HG03060 (cell line): Measurements from ENCODE around the gene SIGLEC6.

Experiments
- ATAC-seq: cut with Tn5 transposase; IDR thresholded peaks from one replicate; pipeline ENCODE4 v1.9.1; 2021; ENCODE audit warnings: low read depth, moderate number of reproducible peaks; ENCODE audit not compliant: unreplicated experiment

SIGLEC6 gene

DNA sequence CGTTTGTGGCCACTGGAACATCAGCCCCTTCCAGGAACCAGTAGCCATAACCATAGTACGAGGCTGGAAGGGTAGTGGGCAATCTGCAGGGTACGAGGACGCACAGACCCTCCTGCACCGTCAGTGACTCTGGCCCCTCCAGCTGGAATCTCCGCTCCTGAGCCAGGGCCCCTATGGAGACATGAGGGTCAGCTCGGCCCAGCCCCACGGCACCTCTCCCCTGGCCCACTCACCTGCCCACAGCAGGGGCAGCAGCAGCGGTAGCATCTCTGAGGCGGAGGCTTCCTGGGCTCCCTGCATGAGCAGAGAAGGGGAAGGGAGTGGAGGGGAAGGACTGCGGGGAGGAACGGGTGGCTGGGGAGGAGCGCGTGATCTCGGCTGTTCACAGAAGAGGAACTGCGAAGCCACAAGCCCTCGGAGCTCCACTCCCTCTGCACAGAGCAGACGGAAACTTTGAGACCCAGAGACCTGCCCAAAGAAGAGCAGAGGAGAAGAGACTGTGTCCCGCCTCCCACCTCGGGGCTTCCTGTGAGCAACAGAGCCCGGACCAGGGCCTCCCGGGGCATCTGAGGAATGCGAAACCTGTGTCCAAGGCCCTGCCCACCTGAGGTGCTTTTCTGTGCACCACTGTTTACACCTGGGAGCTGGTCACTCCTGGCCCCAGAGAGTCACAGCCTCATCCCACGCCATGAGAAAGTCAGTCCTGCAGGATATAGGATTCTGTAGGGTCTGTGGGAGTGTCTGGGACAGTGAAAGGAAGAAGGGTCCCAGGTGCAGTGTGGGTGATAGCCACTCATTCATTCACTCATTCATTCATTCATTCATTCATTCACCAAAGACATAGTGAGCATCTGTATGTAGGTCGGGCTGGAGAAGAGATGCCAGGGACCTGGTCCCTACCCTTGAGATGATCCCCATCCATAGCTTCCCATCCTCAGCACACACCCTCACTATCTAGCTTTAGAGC lies at the start of gene SIGLEC6:
TSS of gene SIGLEC6 (minus strand) at position 322 of the 967 bp plus-strand sequence. CDS start at position 300, 22 bp downstream.
- no peak for ATAC-seq

DNA sequence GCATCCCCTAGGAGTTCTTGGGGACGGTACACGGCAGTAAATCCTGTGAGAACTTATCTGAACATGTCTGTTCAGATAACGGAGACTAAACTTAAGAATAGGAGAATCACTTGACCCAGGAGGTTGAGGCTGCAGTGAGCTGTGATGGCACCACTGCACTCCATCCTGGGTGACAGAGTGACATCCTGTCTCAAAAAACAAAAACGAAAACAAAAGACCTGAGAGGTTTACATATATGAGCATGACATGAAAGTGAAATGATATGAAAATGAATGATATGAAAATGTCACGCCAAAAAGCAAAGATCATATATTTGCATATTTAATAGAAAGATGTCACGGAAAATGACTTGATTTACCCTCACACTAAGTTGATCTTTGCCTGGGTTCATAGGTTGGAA lies 45.4 kb upstream of the SIGLEC6 start:
- ATAC-seq, result no peak

DNA sequence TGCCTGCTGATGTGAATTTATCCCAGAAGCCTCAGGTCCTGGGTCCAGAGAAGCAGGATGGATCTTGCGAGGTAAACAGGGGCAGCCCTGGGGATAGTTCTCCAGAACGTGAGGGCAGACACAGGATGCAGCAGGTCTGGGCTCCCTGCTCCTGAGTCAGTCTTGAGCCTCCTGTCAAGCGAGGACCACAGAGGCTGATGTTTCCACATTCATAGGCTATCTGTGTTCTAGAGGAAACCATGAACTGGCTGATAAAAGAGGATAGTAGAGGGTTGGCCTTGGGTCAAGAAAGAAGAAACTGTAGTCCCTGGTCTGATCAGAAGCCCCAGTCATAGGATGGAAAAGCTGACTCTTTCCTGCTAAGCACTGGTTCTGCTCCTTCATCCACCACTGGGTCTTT lies 41.9 kb upstream of the SIGLEC6 start:
- no peak for ATAC-seq

DNA sequence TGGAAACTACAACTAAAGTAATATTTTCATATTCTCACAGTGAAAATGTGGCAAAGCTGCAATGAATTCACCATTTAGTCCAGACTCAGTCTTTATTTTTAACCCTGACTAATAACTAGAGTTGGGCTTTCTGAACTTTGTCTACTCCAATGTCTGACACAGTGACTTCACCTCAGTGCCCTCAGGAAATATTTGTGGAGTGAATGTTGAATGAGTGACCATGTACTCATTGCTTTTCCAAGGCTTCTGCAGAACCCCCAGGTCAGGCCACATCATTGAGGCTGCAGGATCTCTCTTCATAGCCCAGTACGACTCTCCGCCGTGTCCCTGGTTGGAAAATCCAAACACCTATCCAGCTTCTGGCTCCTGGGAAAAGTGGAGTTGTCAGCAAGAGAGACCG lies 41.4 kb upstream of the SIGLEC6 start:
- ATAC-seq, result no peak

DNA sequence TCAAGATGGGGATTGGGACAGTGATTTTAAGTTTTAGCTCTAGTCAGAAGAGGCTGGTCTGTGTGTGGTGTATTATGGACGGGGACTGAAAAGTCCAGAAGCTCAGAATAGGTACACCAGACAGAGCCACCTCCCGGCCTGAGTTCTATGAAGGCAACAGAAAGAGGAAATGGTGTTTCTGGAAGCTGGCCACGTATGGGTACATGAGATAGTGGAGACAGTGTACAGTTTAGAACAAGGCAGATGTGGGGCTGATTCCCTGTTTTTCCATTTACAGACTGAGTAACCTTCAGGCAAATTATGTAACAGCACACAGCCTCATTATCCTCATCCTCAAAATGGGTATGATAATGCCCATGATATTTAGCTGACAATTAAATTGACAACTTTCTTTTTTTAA lies 40.9 kb upstream of the SIGLEC6 start:
- ATAC-seq, result no peak

DNA sequence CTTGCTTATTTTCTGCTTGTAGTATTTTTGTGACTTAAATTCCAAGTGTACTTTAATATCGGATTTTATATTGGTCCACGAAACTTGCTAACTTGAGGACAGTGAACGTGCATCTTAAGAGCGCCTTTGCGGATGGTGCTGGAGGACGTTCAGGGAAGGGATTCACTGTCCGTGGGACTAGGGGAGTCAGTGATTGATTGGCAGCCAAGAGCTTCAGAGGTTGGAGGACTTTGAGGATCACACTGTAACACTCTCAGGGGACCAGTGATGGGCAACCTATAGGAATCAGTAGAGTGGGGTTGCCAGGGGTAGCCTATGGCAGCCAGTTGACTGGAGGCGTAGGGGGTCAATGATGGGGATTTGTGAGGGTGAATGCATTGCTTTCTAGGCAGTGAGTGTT lies 40.1 kb upstream of the SIGLEC6 start:
- ATAC-seq, result no peak

DNA sequence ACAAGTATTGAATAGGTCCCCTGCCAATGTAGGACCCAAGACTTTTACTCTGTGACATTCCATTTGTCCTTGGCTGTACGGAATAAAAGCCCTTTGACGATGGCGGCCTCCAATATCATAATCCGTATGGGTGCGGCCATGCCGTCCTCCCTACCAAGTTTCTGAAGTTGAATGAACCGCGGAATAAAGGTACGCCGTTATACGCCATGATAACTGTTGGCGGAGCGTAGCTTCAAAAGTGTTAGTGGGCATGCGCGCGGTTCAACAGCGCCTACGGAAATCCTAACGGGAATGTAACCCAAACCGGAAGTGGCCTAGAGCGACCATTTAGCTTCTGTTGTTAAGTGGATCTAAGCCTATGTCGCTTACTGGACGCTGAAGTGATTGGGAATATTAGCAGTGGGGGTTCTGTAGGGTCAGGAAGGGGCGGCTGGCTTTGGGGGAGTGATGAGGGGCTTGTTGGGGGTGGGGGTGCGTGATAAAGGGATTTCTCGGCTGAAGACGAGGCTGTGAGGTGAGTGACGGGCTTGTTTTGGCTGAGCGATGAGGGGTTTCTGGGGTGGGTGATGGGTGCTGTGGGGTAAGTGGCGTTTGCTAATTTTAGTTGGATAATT lies 39.6 kb upstream of the SIGLEC6 start, which contains the start of gene ZNF175:
TSS of gene ZNF175 (plus strand) at position 322 of the 614 bp plus-strand sequence. CDS start 2,047 bp downstream, outside the sequence.
- peak; percentile 76 for ATAC-seq

DNA sequence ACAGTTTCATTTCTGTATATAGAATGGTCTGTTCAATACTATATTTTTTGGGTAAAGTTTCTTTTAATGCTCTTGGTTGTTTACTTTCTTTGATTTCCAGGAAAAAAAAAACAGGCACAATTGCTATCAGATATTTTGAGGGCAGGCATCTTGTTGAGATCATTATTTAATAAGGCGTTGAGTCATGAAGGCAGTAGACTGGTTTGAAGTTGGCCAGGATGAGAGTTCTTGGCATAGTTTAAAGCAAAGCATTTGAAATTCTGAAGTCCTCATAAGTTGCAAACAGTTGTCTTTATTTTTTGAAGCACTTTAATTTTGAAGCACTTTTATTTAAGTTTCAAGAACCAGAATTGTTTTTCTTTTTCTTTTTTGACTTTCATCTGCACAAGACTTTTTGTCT lies 37.0 kb upstream of the SIGLEC6 start:
- ATAC-seq, result no peak

DNA sequence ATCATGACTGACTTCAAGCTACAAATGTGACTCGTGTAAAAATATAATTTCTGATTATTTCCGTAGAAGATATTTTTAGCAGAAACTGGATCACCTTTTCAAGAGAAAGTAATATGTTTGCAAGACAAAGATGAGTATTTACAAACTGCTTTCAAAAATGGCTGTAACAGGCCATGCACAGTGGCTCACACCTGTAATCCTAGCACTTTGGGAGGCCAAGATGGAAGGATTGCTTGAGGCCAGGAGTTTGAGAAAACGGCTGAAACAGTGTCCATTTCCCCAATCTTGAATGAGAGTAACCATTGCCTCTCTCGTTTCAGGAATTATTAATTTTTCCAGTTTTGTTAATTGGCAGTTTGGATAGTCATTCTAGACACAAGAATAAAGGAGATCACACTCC lies 36.1 kb upstream of the SIGLEC6 start:
- ATAC-seq, result no peak

DNA sequence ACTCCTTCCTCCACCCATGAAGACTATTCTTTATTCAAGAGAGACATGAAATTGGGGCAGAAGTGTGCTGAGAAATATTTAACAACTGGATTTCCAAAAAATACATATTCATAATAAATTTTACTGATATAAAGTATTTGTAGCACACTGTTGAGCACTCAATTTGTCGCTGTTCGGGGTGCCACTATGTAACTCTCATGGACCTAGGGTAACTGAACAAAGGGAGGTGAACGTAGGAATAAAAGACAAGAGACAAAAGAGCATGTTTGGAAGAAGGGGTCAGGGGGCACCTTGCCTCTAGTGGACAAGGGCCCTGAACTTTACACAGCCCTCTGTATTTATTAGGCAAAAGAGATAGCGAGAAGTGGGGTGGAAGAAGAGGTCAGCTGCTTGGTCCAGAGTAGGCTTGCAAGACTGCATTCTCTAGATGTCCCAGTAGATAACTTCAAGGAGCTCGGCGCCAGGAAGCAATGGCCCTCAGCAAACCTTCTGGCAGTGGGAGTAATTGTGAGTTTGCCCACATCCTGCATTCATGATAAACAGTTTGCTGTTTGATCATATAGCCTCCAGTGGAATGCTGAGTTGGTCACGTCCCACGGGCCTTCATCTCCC lies 35.1 kb upstream of the SIGLEC6 start:
- ATAC-seq, result no peak

DNA sequence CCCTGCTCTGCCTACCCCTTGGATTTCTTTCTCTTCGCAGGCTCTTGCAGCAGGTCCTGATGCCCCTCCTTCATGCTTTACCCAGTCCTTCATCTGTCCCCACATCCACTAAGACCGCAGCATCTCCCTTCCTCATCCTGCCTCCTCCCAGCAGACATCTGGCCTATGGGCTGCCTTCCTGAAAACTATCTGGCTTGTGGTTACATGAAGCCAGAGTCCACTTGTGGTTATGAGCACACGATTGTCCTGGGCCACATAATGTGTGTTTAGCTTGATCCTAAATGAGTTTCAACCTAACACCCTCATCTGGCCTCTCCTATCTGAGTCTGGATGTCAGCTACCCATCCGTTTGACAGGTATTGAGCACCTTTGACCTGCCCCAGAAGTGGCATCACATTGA lies 34.1 kb upstream of the SIGLEC6 start:
- no peak for ATAC-seq

DNA sequence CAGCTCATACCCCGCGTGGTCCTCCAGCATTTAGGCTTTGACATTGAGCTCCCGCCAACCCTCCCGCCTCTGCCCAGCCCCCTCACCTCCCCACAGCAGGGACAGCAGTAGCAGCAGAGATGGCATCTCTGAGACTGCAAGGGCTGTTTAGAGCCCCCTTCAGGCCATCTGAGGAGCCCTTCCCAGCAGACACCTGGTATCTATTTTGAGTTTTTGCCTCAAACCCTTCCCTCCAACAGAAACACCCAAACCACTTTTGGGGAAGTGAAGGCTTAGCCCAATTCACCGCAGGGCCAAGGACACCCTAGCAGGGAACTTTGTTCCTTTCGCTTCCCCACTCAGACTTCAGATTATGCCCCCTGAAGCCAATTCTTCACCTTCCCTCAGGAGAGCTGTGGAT lies 33.3 kb upstream of the SIGLEC6 start:
- no peak for ATAC-seq

DNA sequence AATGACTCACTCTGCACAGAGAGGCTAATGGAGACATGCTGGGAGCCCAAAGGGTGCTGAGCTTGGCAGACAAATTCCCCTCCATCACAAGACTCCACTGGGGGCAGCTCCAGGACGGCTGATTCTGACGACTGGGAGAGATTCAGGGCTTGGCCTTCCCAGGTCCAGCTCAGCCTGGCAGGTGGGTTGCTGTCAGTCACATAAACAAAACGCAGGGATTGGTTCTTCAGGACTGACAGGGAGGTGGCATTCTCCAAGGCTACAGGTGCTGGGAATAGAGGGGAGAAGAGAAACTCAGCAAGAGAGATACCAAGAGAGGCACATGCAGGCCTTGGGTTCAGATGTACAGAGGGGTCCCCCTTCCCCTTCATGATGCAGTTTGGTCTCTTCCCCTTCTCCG lies 28.9 kb upstream of the SIGLEC6 start:
- no peak for ATAC-seq

DNA sequence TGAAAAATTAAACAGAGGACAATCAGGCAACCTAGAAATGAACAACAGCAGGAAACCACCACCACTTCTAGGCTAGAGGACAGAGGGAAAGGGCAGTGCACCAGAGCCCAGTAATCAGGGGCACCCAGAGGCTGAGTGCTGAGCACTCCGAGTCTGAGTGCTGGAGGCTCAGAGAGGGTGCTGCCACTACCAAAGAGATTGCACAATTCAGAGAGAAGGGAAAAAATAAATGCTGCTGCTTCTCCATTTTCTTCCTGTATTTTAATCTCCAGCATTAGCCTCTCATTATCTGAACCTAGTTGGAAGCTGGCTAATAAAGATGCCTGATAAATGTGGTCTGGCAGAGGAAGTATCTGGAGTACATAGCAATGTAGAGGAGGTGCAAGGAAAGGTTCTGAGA lies 27.8 kb upstream of the SIGLEC6 start:
- no peak for ATAC-seq

DNA sequence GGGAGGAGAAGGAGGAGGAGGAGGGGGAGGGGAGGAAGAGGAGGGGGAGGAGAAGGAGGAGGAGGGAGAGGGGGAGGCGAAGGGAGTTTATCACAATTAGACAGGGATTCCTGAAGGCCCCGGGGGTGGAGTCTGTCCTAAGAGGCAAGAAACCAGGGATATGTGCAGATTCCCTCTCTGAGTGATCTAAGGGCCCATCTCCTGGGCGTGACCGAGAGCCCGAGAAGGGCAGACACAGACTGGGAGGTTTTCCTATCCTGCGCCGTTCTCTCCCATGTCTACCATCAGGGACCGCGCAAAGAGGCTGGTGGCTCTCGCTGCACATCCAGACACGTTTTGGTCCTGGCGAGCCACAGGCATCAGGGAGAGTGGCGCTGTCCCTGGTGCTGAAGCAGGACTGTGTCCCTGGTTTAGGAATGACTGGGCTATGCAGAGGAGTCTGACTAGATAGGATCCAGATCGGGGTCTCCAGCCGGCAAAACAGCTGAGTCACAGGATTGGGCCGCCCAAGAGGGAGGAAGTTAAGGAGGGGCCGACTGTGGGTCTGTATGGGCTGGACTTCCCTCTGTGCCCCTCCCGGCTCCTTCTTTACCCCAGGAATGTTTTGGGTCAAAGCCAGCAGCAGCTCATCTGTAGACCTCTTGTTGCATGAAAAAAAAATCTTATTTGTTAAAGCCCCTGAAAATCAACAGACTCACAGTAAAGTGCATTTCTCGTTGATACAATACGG lies 21.7 kb upstream of the SIGLEC6 start:
- no peak for ATAC-seq

DNA sequence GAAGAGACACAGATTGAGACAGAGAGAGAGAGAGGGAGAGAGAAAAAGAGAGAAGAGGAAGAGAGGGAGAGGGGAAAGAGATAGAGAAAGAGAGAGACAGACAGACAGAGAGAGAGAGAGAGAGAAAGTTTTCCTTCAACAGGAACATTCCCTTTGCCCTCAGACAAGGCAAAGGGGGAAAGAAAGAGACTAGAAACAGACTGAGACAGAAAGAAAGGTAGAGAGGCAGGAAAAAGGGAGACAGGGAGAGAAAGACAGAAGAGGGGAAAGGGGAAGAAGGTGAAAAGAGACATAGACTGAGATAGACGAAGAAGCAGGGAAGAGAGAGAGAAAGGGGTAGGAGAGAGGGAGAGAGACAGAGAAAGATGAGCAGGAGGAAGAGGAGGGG lies 21.1 kb upstream of the SIGLEC6 start:
- ATAC-seq, result no peak

DNA sequence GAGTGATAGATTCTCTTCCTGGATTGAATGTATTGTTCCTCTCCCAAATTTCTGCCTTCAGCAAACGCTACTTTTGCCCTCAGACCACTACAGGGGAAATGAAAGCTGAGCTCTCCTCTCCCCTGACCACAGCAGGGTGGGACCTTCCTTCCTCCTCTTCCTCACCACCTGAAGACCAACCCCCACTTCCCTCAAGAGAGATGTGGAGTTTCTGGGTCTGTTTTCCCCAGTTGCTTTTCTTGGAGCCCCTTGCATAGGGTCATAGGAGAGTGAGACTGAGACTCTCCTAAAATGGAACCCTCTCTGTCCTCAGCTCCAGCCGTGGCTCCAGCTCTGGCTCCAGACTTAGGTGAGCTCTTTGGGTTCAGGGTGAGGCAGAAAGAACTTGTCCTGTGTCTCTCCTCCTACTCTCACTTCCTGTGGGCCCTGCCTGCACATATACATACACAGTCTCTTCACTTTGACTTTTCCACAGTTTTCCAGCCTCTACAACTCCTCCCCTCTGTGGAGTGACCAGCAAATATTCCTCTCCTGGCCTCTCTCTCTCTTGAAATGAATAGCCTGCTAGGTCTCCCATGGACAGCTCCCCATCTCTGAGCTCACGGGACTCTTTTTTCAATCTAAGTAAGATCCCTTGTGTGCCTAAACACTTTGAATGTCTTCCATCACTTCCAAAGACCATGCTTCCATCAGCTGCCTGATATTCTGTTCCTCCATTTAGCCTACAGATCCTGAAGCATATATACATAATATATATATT lies 20.4 kb upstream of the SIGLEC6 start:
- ATAC-seq, result no peak

DNA sequence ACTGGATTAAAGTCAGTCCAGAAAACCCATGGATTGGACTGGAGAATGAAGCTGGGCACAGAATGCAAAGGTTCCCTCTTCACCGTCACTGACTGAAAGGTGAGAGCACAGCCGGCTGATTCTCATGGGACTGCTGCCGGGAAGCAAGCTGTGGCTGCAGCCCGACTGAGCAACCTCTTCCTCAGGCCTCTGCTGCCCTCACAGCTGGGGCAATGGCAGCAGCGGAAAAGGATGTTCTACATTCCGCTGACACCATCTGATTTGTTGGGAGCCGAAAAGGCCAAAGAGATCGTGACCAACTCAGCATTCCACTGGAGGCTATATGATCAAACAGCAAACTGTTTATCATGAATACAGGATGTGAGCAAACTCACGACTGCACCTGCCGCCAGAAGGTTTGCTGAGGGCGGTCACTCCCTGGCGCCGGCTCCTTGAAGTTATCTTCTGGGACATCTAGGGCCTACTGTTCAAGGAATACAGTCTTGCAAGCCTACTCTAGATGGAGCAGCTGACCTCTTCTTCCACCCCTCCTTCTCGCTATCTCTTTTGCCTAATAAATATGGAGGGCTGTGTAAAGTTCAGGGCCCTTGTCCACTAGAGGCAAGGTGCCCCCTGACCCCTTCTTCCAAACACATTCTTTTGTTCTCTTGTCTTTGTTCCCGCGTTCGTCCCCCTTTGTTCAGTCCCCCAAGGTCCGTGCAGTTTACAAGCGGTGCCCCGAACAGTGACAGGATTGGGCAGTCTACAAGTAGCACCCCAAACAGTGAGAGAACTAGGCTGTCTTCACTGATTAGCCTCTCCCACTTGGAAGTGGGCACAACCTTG lies 19.6 kb upstream of the SIGLEC6 start:
- no peak for ATAC-seq
